Right lobe of liver (tissue), 6 donors: ENCODE measurements around the gene RAI1. TPM values are rescaled to one million over a fixed set of nuclear protein-coding genes. Genes with fewer than 3 reads are reported as not detected.

ENCODE experiments used
- ATAC-seq, 4 donors: fragments of 200-7000 bp; cut with Tn5 transposase; one replicate each; pipeline ENCODE4 v1.9.1; 2020; ENCODE audit warnings: mild to moderate bottlenecking in 4 of 4, moderate library complexity in 4 of 4
- DNase-seq, 3 donors: peaks; one replicate each; pipeline ENCODE4 v3.0.0-alpha.2; 2020
- H3K27ac ChIP-seq, 3 donors: fragments of 200-600 bp; one replicate each; pipeline ENCODE4 v1.8.0; 2022
- H3K27me3 ChIP-seq, 2 donors: fragments of 200-600 bp; one replicate each; pipeline ENCODE4 v1.8.0; 2022
- H3K36me3 ChIP-seq, 4 donors: fragments of 200-600 bp; sonication (generic) in 1 of 4; one replicate each; pipeline versions ENCODE4 v1.5.1 to v1.8.0; 2017 to 2022; ENCODE audit warnings: control low read depth in 1 of 4
- H3K4me1 ChIP-seq, 4 donors: fragments of 200-600 bp; sonication (generic) in 1 of 4; one replicate each; pipeline versions ENCODE4 v1.5.1 to v1.8.0; 2017 to 2022; ENCODE audit warnings: control low read depth in 1 of 4
- H3K4me3 ChIP-seq, 3 donors: fragments of 200-600 bp; one replicate each; pipeline ENCODE4 v1.8.0; 2022
- H3K9me3 ChIP-seq, 4 donors: fragments of 200-600 bp; sonication (generic) in 1 of 4; one replicate each; pipeline versions ENCODE4 v1.5.1 to v1.8.0; 2017 to 2022; ENCODE audit warnings: control low read depth in 1 of 4
- POLR2A ChIP-seq: fragments of 450-650 bp; IDR thresholded peaks from one replicate; pipeline ENCODE4 v1.6.1; 2017; ENCODE audit warnings: antibody characterized with exemption, mild to moderate bottlenecking
- WGBS: methylation state at CpG from one replicate; pipeline ENCODE4 v1.1.6; 2018; ENCODE audit warnings: low coverage, low lambda C conversion rate; ENCODE audit not compliant: insufficient coverage; ENCODE audit errors: missing lambda C conversion rate; 5-methylcytosine and 5-hydroxymethylcytosine counted together
- intact Hi-C, 2 donors: fragments of 100-400 bp; cut with DNase I; formaldehyde crosslinking; loops; one replicate each; pipeline versions ENCODE4 v1.11.2 to v1.14.1; 2022
- total RNA-seq, 6 experiments: library from RNA; depleted of rRNA in 2 of 6; stranded (reverse); fragments of >200 nt in 2 of 6; fragmentation: NEBNext Ultra II Directional in 3 of 6; extraction: Animal tissue kit (Norgen Biotek cat#: 25700) in 3 of 6; gene quantifications; one replicate each; pipeline versions ENCODE4 v1.1.0 to v1.2.4, GENCODE V29; 2016 to 2023
- TF ChIP-seq, protein P1 (sequence below), 4 donors: fragments of 200-600 bp in 3 of 4; fragments of 450-650 bp in 1 of 4; IDR thresholded peaks; one replicate each; pipeline versions ENCODE4 v1.5.1 to v1.8.0; 2016 to 2022; ENCODE audit warnings: antibody characterized with exemption in 4 of 4, mild to moderate bottlenecking in 2 of 4
- donor health status: DM: no; HTN: yes; CAD: no.
- donor health status: DM: no; HTN: no; CAD: no.
- donor health status: DM: no; HTN: no; CAD: no.
- donor health status: DM: no; HTN: yes; CAD: no.
- donor health status: DM: no; HTN: yes; CAD: no.

Gene RAI1
- total RNA-seq, 6 experiments from 2014 or later: 6.1 to 14.5 (median 8.4) TPM

DNA sequence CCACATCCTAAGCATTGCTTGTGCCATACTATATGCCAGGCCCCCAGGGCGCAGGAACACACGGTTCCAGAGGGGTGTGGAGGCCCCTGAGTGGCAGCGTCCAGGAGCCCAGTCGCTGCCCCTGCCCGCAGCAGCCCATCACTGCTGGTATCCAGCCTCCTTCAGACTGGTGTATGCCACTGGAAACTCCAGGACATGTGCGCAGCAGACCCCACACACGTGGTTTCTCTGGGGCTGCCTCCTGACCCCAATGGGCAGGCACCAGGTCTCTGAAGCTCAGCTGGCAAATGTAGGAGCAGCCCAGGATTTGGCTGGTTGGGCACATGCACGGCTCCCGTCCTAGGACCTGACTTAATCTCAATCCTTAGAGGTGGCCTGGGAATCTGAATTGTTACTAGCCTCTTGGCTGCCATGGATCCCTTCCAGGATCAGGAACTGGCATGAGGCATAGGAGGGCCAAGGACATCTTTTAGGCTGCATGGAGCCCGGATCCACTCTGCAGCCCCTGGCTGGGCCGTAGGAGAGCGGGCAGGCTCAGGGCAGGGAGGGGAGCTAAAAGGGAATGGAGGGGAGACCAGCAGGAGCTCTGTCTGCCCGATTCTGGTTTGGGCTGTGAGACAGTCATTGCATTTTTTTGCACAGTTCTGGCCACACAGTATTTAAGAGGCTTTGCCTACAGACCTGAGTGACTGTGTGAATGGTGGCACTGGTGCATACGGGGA is 62.3 kb downstream of the RAI1 start:
- WGBS: 88% methylated on average over 3 of the region's 14 CpGs
- Histone ChIP-seq H3K27me3 (no peaks in the 10 kb centered on the region), H3K36me3 (no peaks in the 10 kb centered on the region), H3K27ac (no peak overlapping the region), H3K4me1 (peaks cover 0 to 9% (median 0%) of the 10 kb centered on the region in 4 donors), H3K9me3 (no peaks in the 10 kb centered on the region), H3K4me3 (no peak overlapping the region)
- intact Hi-C loops: no loop called here
- ATAC-seq (no peak), DNase-seq (no peak)
- TF ChIP-seq, protein P1, sequence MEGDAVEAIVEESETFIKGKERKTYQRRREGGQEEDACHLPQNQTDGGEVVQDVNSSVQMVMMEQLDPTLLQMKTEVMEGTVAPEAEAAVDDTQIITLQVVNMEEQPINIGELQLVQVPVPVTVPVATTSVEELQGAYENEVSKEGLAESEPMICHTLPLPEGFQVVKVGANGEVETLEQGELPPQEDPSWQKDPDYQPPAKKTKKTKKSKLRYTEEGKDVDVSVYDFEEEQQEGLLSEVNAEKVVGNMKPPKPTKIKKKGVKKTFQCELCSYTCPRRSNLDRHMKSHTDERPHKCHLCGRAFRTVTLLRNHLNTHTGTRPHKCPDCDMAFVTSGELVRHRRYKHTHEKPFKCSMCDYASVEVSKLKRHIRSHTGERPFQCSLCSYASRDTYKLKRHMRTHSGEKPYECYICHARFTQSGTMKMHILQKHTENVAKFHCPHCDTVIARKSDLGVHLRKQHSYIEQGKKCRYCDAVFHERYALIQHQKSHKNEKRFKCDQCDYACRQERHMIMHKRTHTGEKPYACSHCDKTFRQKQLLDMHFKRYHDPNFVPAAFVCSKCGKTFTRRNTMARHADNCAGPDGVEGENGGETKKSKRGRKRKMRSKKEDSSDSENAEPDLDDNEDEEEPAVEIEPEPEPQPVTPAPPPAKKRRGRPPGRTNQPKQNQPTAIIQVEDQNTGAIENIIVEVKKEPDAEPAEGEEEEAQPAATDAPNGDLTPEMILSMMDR (IDR thresholded peaks at IDR 0.05): no peak
- TF ChIP-seq POLR2A: no peak

DNA sequence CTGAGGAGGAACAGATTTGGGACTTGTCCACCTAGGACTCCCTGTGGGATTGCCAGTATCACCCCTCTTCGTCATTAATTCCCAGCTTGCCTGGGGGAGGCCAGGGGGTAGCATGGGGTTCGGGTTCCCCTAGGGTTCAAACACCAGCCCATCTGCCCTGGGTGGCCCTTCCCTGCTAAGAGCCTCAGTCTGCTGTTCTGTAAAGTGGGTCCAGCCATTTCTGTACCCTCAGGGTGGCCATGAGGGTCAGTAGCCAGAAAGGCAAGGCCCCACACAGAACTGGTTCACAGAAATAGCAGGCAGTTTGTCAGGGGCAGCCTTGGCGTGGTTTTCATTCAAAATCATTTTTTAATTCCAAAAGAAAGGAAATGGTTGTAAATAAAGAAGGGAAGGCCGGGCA is 62.9 kb downstream of the RAI1 start:
- Histone ChIP-seq H3K36me3 (no peaks in the 10 kb centered on the region), H3K4me1 (peaks cover 0 to 4% (median 0%) of the 10 kb centered on the region in 4 donors), H3K4me3 (no peak overlapping the region), H3K9me3 (no peaks in the 10 kb centered on the region), H3K27ac (no peak overlapping the region), H3K27me3 (no peaks in the 10 kb centered on the region)
- no peak for ATAC-seq
- no peak for DNase-seq
- no peak for TF ChIP-seq POLR2A
- TF ChIP-seq, protein P1 (IDR thresholded peaks at IDR 0.05): no peak
- 100% methylated on average over 2 of the region's 4 CpGs for WGBS
- intact Hi-C loops: no loop called here

DNA sequence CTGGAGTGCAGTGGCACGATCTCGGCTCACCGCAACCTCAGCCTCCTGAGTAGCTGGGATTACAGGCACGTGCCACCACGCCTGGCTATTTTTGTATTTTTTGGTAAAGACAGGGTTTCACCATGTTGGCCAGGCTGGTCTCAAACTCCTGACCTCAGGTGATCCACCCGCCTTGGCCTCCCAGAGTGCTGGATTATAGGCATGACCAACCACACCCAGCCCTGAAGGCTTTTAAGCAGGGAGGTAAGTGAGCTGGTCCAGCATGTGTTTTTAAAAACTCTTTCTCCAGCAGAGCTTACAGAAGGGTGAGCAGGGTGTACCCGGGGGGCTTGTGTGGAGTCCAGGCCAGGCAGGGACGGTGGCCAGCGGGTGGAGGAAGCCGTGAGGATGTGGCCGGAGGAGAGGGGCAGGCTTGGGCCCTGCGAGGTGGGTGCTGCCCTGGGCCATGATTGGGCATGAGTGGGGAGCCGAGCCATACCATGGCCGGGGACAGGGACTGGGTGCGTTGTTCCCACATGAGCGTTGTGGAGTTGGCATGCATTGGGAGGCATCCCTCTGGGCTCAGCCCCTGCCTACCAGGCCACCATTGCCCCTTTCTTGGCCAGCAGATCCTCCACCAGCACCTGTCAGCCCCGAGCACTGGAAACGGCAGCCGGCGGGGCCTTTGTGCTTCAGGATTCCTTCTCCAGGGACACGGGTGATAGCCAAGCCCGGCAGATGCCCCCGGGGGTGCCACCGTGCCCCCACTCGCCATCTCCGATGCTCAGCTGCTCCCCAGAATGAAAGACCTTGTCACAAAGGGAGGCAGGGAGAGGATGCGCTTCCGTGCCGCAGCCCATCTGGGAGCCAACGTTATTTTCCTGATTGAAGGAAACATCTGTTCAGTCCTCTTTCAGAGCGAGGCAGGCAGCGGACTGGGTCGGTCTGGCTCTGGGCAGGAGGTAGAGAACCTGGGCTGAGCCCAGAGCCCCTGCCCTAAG is 64.5 kb downstream of the RAI1 start:
- WGBS: 69% methylated on average over 7 of the region's 33 CpGs
- no peak for TF ChIP-seq POLR2A
- TF ChIP-seq, protein P1 (IDR thresholded peaks at IDR 0.05): no peak
- Histone ChIP-seq H3K4me3 (no peak overlapping the region), H3K27me3 (no peaks in the 10 kb centered on the region), H3K4me1 (no peaks in the 10 kb centered on the region), H3K27ac (no peak overlapping the region), H3K36me3 (no peaks in the 10 kb centered on the region), H3K9me3 (no peaks in the 10 kb centered on the region)
- DNase-seq: no peak
- intact Hi-C loops: no loop called here
- ATAC-seq: no peak

DNA sequence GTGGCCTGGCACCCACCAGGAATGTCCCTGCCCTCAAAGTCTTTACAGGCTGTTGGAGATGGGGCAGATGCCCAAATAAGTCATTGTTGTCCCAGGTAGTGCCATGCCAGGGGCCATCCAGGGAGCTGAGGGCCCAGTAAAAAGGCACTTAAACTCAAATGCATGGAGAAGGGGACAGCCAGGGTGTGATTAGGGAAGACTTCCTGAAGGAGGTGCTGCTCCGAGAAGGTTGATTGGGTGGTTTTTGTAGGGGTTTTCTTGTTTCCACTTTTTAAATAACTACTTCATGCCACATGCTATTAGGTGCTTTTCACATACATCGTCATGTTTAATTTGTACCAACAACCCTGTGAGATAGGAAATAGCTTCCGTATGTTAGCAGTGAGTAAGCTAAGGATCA is 66.9 kb downstream of the RAI1 start:
- TF ChIP-seq POLR2A: no peak
- TF ChIP-seq, protein P1 (IDR thresholded peaks at IDR 0.05): no peak
- Histone ChIP-seq H3K4me1 (peaks cover 0 to 7% (median 4%) of the 10 kb centered on the region in 4 donors), H3K36me3 (no peaks in the 10 kb centered on the region), H3K4me3 (no peak overlapping the region), H3K27me3 (no peaks in the 10 kb centered on the region), H3K27ac (no peak overlapping the region), H3K9me3 (no peaks in the 10 kb centered on the region)
- intact Hi-C loops: no loop called here
- DNase-seq: no peak
- WGBS: 97% methylated on average over 3 of the region's 3 CpGs
- no peak for ATAC-seq
